T-helper 1 cell treated with Interleukin-12 subunit alpha and Interleukin-12 subunit beta and Interleukin-4 antibody, amounts not matched to agents 30 ng/mL and 1 ng/mL, for 36 hours (primary cell): ENCODE data around the gene GAGE12E. TPM values are rescaled to one million over a fixed set of nuclear protein-coding genes. Genes with fewer than 3 reads are reported as not detected.
"Not testable (repeated sequence)": the region's sequence is repeated elsewhere in the genome, so short reads cannot be mapped to it uniquely, and the experiment has no call there.

Experiments
- intact Hi-C: fragments of 100-400 bp; cut with micrococcal nuclease; formaldehyde crosslinking; loops from one replicate; pipeline ENCODE4 v1.15.1; 2024
- total RNA-seq: library from RNA; stranded (reverse); gene quantifications from 2 replicates; pipeline ENCODE4 v1.2.3, GENCODE V29; 2022

GAGE12E gene, protein sequence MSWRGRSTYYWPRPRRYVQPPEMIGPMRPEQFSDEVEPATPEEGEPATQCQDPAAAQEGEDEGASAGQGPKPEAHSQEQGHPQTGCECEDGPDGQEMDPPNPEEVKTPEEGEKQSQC
- not detected in 2 replicates for total RNA-seq

DNA sequence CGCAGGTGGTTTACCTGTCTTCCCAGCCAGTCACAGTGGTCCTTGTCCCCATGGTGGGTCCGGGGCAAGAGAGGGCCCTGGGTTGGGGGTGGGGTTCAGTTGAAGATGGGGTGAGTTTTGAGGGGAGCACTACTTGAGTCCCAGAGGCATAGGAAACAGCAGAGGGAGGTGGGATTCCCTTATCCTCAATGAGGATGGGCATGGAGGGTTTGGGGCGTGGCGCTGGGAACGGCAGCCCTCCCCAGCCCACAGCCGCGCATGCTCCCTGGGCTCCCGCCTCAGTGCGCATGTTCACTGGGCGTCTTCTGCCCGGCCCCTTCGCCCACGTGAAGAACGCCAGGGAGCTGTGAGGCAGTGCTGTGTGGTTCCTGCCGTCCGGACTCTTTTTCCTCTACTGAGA, at the start of gene GAGE12E:
Gene GAGE12E, plus strand, starts transcription at position 301 of the 400 bp plus-strand sequence. CDS start 1,155 bp downstream, outside the sequence.
- intact Hi-C loops: not testable (repeated sequence)

DNA sequence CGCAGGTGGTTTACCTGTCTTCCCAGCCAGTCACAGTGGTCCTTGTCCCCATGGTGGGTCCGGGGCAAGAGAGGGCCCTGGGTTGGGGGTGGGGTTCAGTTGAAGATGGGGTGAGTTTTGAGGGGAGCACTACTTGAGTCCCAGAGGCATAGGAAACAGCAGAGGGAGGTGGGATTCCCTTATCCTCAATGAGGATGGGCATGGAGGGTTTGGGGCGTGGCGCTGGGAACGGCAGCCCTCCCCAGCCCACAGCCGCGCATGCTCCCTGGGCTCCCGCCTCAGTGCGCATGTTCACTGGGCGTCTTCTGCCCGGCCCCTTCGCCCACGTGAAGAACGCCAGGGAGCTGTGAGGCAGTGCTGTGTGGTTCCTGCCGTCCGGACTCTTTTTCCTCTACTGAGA, 19.2 kb upstream of the GAGE12E start, which contains the start of gene GAGE12C:
Gene GAGE12C, plus strand, starts transcription at position 301 of the 400 bp plus-strand sequence. CDS start 1,155 bp downstream, outside the sequence.
- intact Hi-C loops: not testable (repeated sequence)

DNA sequence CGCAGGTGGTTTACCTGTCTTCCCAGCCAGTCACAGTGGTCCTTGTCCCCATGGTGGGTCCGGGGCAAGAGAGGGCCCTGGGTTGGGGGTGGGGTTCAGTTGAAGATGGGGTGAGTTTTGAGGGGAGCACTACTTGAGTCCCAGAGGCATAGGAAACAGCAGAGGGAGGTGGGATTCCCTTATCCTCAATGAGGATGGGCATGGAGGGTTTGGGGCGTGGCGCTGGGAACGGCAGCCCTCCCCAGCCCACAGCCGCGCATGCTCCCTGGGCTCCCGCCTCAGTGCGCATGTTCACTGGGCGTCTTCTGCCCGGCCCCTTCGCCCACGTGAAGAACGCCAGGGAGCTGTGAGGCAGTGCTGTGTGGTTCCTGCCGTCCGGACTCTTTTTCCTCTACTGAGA, 9.7 kb upstream of the GAGE12E start, which contains the start of gene GAGE12D:
Gene GAGE12D, plus strand, starts transcription at position 301 of the 400 bp plus-strand sequence. CDS start 1,155 bp downstream, outside the sequence.
- intact Hi-C loops: not testable (repeated sequence)

DNA sequence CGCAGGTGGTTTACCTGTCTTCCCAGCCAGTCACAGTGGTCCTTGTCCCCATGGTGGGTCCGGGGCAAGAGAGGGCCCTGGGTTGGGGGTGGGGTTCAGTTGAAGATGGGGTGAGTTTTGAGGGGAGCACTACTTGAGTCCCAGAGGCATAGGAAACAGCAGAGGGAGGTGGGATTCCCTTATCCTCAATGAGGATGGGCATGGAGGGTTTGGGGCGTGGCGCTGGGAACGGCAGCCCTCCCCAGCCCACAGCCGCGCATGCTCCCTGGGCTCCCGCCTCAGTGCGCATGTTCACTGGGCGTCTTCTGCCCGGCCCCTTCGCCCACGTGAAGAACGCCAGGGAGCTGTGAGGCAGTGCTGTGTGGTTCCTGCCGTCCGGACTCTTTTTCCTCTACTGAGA, 9.5 kb downstream of the GAGE12E start, which contains the start of gene GAGE12F:
Gene GAGE12F, plus strand, starts transcription at position 301 of the 400 bp plus-strand sequence. CDS start 1,155 bp downstream, outside the sequence.
- intact Hi-C loops: not testable (repeated sequence)

DNA sequence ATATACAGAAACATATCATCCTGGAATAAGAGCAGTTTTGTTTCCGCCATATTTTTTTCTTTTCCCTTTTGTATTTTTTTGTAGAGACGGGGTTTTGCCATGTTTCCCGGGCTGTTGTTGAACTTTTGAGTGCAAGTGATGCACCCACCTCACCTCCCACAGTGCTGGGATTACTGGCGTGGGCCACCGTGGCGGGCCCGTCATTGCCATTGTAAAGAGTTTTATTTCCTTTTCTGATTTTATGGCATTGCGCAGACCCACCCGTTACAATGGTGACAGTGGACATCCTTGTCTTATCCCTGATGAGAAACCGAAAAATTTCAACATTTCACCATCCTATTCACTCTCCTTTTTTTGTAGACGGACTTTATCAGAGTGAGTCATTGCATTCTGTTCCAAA, 17.6 kb downstream of the GAGE12E start:
- intact Hi-C loops: not testable (repeated sequence)

DNA sequence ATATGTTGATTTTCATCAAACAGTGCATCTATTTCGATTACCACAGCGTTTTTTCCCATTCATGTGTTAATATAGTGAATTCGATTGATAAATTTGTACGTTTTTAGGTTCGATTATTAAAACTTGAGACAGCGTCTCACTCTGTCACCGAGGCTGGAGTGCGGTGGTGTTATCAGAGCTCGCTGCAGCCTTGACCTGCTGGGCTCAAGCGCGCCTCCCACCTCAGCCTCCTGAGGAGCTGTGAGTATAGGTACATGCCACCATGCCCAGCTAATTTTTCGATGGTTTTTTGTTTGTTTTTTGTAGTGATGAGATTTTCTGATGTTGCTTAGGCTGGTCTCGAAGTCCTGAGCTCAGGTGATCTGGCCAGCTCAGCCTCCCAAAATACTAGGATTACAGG, 18.1 kb downstream of the GAGE12E start:
- intact Hi-C loops: not testable (repeated sequence)

DNA sequence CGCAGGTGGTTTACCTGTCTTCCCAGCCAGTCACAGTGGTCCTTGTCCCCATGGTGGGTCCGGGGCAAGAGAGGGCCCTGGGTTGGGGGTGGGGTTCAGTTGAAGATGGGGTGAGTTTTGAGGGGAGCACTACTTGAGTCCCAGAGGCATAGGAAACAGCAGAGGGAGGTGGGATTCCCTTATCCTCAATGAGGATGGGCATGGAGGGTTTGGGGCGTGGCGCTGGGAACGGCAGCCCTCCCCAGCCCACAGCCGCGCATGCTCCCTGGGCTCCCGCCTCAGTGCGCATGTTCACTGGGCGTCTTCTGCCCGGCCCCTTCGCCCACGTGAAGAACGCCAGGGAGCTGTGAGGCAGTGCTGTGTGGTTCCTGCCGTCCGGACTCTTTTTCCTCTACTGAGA, 19.0 kb downstream of the GAGE12E start, which contains the start of gene GAGE12G:
Gene GAGE12G, plus strand, starts transcription at position 301 of the 400 bp plus-strand sequence. CDS start 1,155 bp downstream, outside the sequence.
- intact Hi-C loops: not testable (repeated sequence)

DNA sequence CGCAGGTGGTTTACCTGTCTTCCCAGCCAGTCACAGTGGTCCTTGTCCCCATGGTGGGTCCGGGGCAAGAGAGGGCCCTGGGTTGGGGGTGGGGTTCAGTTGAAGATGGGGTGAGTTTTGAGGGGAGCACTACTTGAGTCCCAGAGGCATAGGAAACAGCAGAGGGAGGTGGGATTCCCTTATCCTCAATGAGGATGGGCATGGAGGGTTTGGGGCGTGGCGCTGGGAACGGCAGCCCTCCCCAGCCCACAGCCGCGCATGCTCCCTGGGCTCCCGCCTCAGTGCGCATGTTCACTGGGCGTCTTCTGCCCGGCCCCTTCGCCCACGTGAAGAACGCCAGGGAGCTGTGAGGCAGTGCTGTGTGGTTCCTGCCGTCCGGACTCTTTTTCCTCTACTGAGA, 28.6 kb downstream of the GAGE12E start, which contains the start of gene GAGE12H:
Gene GAGE12H, plus strand, starts transcription at position 301 of the 400 bp plus-strand sequence. CDS start 1,155 bp downstream, outside the sequence.
- intact Hi-C loops: not testable (repeated sequence)

DNA sequence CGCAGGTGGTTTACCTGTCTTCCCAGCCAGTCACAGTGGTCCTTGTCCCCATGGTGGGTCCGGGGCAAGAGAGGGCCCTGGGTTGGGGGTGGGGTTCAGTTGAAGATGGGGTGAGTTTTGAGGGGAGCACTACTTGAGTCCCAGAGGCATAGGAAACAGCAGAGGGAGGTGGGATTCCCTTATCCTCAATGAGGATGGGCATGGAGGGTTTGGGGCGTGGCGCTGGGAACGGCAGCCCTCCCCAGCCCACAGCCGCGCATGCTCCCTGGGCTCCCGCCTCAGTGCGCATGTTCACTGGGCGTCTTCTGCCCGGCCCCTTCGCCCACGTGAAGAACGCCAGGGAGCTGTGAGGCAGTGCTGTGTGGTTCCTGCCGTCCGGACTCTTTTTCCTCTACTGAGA, 38.1 kb downstream of the GAGE12E start, which contains the start of gene GAGE2A:
Gene GAGE2A, plus strand, starts transcription at position 301 of the 400 bp plus-strand sequence. CDS start 1,155 bp downstream, outside the sequence.
- intact Hi-C loops: not testable (repeated sequence)

DNA sequence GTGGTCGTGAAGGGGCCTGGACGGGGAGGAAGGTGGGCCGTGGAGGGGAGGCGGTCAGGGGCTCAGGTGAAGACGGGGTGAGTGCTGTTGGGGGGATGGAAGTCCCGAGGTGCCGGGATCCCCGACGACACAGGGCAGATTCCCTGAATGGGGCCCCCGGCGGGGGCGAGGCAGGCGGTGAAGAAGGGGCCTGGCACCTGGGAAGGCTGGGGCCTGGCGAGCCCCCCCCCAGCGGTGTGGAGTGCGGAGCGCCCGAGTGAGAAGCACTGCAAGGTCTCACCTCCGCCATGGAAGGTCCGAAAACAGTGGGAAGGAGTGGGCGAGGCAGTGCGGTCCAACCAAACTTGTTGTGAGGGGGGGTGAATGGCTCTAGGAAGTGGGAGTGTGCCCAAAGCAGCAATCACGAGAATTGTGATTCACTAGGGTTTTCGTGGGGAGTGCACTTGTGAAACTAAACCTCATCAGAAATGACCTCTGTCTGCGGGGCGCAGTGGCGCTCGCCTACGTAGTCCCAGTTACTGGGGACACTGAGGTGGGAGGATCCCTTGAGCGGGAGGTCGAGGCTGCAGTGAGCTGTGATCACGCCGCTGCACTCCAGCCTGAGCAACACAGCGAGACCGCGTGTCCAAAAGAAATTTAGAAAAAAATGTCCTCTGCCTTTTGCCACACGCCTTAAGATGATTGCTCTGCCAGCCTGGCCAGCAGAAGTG, 38.8 kb downstream of the GAGE12E start:
- intact Hi-C loops: not testable (repeated sequence)

DNA sequence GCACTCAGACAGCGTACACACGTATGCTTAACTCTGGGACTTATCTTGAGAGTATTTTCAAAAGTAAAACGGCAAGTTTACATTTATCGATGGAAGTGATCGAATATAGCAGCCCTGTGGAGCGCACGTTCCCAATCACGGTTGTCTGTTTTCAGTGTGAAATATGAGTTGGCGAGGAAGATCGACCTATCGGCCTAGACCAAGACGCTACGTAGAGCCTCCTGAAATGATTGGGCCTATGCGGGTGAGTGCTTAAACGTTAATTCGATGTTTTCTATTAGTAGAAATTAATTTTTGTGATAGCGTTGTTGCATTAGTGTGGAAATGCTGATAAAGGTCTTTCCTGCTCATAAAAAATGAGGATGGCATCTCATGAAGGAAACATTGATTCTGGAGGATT, 39.4 kb downstream of the GAGE12E start:
- intact Hi-C loops: not testable (repeated sequence)

DNA sequence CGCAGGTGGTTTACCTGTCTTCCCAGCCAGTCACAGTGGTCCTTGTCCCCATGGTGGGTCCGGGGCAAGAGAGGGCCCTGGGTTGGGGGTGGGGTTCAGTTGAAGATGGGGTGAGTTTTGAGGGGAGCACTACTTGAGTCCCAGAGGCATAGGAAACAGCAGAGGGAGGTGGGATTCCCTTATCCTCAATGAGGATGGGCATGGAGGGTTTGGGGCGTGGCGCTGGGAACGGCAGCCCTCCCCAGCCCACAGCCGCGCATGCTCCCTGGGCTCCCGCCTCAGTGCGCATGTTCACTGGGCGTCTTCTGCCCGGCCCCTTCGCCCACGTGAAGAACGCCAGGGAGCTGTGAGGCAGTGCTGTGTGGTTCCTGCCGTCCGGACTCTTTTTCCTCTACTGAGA, 47.6 kb downstream of the GAGE12E start, which contains the start of gene GAGE1:
Gene GAGE1, plus strand, starts transcription at position 301 of the 400 bp plus-strand sequence. CDS start 1,155 bp downstream, outside the sequence.
- intact Hi-C loops: not testable (repeated sequence)

Other genes with a start within 250 kb of the GAGE12E start
- not detected in 2 replicates for gene GAGE10, start 247.6 kb upstream of the GAGE12E start, total RNA-seq
- gene GAGE12J, start 229.3 kb upstream of the GAGE12E start, total RNA-seq: not detected in 2 replicates
- gene GAGE13, start 219.7 kb upstream of the GAGE12E start, total RNA-seq: not detected in 2 replicates
- gene GAGE12C, start 19.1 kb upstream of the GAGE12E start, total RNA-seq: not detected in 2 replicates
- gene GAGE12D, start 9.6 kb upstream of the GAGE12E start, total RNA-seq: not detected in 2 replicates
- not detected in 2 replicates for gene GAGE12F, start 9.6 kb downstream of the GAGE12E start, total RNA-seq
- gene GAGE12G, start 19.1 kb downstream of the GAGE12E start, total RNA-seq: not detected in 2 replicates
- gene GAGE12H, start 28.7 kb downstream of the GAGE12E start, total RNA-seq: not detected in 2 replicates
- not detected in 2 replicates for gene GAGE2A, start 38.2 kb downstream of the GAGE12E start, total RNA-seq
- gene GAGE1, start 47.7 kb downstream of the GAGE12E start, total RNA-seq: not detected in 2 replicates
- not detected in 2 replicates for gene PAGE1, start 144.7 kb downstream of the GAGE12E start, total RNA-seq